Colonic mucosa (tissue), 4 donors: Measurements from ENCODE around the gene MUC5AC. TPM values are rescaled to one million over a fixed set of nuclear protein-coding genes. Genes with fewer than 3 reads are reported as not detected.

Experiments used
- DNase-seq: peaks from one replicate; pipeline ENCODE4 v3.0.0-alpha.2; 2020
- H3K27ac ChIP-seq: fragments of 200-600 bp; one replicate; pipeline ENCODE4 v1.8.0; 2021
- H3K27me3 ChIP-seq: fragments of 200-600 bp; one replicate; pipeline ENCODE4 v1.8.0; 2021
- H3K36me3 ChIP-seq: fragments of 200-600 bp; one replicate; pipeline ENCODE4 v1.8.0; 2021
- H3K4me1 ChIP-seq: fragments of 200-600 bp; one replicate; pipeline ENCODE4 v1.8.0; 2021; ENCODE audit warnings: mild to moderate bottlenecking
- H3K4me3 ChIP-seq: fragments of 200-600 bp; one replicate; pipeline ENCODE4 v1.8.0; 2021
- H3K9ac ChIP-seq, 2 donors: one replicate each; pipeline ENCODE4 v1.7.0; 2013; ENCODE audit warnings: control low read depth in 2 of 2, low read depth in 2 of 2, low read length in 2 of 2
- H3K9me3 ChIP-seq: fragments of 200-600 bp; one replicate; pipeline ENCODE4 v1.8.0; 2021
- intact Hi-C: fragments of 100-400 bp; cut with DNase I; formaldehyde crosslinking; loops from one replicate; pipeline ENCODE4 v1.14.1; 2022
- total RNA-seq, 2 donors: library from RNA; stranded (reverse); fragmentation: NEBNext Ultra II Directional in 1 of 2; extraction: Animal tissue kit (Norgen Biotek cat#: 25700) in 1 of 2; gene quantifications; one replicate each; pipeline ENCODE4 v1.2.1, GENCODE V29; 2021
- TF ChIP-seq, protein P1 (sequence below): fragments of 200-600 bp; IDR thresholded peaks from one replicate; pipeline ENCODE4 v1.8.0; 2022; ENCODE audit warnings: antibody characterized with exemption, mild to moderate bottlenecking
- donor health status: healthy.
- donor health status: DM: no; HTN: no; CAD: no.
- donor health status: DM: no; HTN: no; CAD: no.

Gene MUC5AC
- total RNA-seq, 2 donors from 2014 or later, result 0.03 to 0.20 TPM

DNA sequence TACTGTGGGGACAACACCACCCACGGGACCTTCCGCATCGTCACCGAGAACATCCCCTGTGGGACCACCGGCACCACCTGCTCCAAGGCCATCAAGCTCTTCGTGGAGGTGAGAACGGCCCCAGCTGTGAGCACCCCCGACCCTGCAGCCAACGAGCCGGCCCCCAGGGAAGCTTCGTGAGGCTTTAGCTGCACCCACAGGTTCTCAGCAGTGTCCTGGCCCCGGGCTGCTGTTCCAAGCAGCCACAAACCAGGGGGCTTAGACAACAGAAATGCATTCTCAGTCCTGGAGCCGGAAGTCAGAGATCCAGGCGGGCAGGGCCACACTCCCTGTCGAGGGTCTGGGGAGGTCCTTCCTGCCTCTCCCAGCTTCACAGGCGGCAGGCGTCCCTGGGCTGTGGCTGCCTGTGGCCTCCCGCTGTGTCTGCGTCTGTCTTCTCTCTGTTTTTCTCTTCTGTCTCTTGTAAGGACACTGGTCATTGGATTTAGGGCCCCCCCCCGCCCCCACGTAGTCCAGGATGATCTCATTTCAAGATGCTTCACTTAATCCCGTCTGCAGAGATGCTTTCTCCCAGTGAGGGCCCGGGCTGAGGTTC is 77.7 kb downstream of the MUC5AC start:
- TF ChIP-seq, protein P1, sequence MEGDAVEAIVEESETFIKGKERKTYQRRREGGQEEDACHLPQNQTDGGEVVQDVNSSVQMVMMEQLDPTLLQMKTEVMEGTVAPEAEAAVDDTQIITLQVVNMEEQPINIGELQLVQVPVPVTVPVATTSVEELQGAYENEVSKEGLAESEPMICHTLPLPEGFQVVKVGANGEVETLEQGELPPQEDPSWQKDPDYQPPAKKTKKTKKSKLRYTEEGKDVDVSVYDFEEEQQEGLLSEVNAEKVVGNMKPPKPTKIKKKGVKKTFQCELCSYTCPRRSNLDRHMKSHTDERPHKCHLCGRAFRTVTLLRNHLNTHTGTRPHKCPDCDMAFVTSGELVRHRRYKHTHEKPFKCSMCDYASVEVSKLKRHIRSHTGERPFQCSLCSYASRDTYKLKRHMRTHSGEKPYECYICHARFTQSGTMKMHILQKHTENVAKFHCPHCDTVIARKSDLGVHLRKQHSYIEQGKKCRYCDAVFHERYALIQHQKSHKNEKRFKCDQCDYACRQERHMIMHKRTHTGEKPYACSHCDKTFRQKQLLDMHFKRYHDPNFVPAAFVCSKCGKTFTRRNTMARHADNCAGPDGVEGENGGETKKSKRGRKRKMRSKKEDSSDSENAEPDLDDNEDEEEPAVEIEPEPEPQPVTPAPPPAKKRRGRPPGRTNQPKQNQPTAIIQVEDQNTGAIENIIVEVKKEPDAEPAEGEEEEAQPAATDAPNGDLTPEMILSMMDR, result no peak
- Histone ChIP-seq H3K4me3 (no peak overlapping the region), H3K27ac (no peak overlapping the region), H3K27me3 (no peaks in the 10 kb centered on the region), H3K36me3 (no peaks in the 10 kb centered on the region), H3K9ac (no peak overlapping the region), H3K4me1 (peaks cover 15% of the 10 kb centered on the region), H3K9me3 (no peaks in the 10 kb centered on the region)
- intact Hi-C loops, result no loop called here
- DNase-seq, result no peak

DNA sequence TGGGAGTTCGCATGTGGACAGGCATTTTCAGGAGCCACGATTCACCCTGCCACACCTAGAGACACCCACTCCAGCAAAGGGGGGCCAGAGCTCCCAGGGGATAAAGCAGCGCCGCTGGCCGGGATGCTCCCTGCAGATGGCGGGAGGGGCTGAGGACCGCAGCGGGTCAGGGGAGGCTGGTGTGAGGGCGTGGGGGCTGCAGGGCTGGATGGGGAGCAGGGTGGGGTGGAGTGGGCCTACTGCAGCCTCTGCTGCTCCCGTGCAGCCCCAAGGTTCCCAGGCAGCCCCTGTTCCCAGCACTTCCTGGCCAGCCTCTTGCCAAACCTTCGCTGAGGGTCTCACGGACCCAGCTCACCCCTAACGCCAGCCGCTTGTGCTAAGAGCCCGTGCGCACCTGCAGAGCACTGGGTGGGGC is 78.2 kb downstream of the MUC5AC start:
- H3K9ac ChIP-seq, result peak overlapping the region in 1 of 2 donors; percentile 19
- no peaks in the 10 kb centered on the region for H3K27me3 ChIP-seq
- DNase-seq, result no peak
- peaks cover 15% of the 10 kb centered on the region for H3K4me1 ChIP-seq
- intact Hi-C loops, result no loop called here
- H3K4me3 ChIP-seq, result no peak overlapping the region
- H3K36me3 ChIP-seq, result no peaks in the 10 kb centered on the region
- TF ChIP-seq, protein P1, result no peak
- H3K9me3 ChIP-seq, result no peaks in the 10 kb centered on the region
- no peak overlapping the region for H3K27ac ChIP-seq

DNA sequence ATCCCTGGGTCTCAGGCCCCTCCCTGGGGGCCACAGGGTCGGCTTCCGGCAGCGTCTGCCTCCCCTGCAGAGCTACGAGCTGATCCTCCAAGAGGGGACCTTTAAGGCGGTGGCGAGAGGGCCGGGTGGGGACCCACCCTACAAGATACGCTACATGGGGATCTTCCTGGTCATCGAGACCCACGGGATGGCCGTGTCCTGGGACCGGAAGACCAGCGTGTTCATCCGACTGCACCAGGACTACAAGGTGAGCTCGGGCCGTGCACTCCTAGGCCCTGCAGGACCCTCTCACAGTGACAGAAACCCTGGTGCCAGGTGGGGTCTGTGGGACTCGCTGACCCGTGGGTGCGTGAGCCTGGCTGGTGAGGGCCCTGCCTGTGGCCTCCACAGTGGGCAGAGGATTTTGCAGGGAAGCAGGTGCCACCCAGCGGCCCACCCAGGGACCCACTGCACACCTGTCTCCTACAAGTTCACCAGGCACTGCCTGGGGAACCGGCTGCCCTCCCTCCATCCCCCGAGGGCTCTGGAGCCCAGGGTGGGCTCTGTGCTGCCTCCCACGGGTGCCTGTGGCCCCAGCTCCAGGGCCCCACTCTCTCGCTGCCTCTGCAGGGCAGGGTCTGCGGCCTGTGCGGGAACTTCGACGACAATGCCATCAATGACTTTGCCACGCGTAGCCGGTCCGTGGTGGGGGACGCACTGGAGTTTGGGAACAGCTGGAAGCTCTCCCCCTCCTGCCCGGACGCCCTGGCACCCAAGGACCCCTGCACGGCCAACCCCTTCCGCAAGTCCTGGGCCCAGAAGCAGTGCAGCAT is 78.8 kb downstream of the MUC5AC start:
- no peak for DNase-seq
- H3K4me3 ChIP-seq, result no peak overlapping the region
- no peak overlapping the region for H3K27ac ChIP-seq
- H3K9me3 ChIP-seq, result no peaks in the 10 kb centered on the region
- no peaks in the 10 kb centered on the region for H3K27me3 ChIP-seq
- intact Hi-C loops, result no loop called here
- TF ChIP-seq, protein P1, result no peak
- H3K4me1 ChIP-seq, result peaks cover 15% of the 10 kb centered on the region
- no peaks in the 10 kb centered on the region for H3K36me3 ChIP-seq
- H3K9ac ChIP-seq, result peak overlapping the region in 1 of 2 donors; percentile 19

DNA sequence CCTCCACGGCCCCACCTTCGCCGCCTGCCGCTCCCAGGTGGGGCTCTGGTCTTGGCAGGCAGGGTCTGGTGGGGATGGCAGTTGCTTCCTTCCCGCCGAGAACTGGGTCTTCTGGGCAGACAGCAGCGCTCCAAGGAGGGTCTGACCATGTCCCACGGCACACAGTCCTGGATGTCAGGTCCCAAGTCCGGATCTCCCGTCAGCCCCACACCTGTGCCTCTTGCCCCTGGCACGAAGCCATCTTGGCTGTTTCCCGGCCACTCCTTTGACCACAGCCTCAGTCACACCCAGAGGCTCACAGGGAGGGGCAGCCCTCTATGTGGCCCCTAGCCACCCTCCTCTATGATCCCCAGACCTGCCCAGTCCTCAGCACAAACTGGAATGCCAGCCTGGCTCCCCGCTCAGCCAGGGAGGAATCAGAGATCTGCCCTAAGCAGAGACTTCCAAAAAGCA is 79.4 kb downstream of the MUC5AC start:
- no peak overlapping the region for H3K4me3 ChIP-seq
- no peaks in the 10 kb centered on the region for H3K27me3 ChIP-seq
- no peaks in the 10 kb centered on the region for H3K9me3 ChIP-seq
- no peak overlapping the region for H3K9ac ChIP-seq
- intact Hi-C loops, result no loop called here
- no peaks in the 10 kb centered on the region for H3K36me3 ChIP-seq
- TF ChIP-seq, protein P1, result no peak
- no peak overlapping the region for H3K27ac ChIP-seq
- H3K4me1 ChIP-seq, result peaks cover 15% of the 10 kb centered on the region
- DNase-seq, result peak; percentile 89

DNA sequence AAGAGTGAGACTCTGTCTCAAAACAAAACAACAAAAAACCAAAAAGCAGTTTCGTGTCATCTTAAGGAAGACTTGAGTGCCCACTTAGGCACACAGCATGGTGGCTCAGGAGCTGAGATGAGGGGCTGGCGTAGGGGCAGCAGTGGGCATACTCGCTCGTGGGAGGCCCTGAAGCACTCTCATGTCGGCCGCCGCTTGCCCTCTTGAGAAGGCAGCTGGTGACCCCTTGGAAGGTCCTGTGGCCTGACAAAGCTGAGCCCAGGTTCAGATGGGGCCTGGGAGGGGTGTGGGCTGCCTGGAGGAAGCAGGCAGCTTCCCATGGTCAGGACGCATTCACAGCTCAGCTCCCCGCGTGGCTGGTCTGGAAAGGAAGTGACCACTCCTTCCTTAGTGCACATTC is 80.1 kb downstream of the MUC5AC start:
- H3K4me3 ChIP-seq, result no peak overlapping the region
- H3K27me3 ChIP-seq, result no peaks in the 10 kb centered on the region
- H3K36me3 ChIP-seq, result no peaks in the 10 kb centered on the region
- no peak for DNase-seq
- H3K9me3 ChIP-seq, result no peaks in the 10 kb centered on the region
- TF ChIP-seq, protein P1, result no peak
- peaks cover 9% of the 10 kb centered on the region for H3K4me1 ChIP-seq
- H3K9ac ChIP-seq, result no peak overlapping the region
- no peak overlapping the region for H3K27ac ChIP-seq
- intact Hi-C loops, result no loop called here
